GM18511 (cell line): ENCODE data around the gene TBL3.
"Not testable (repeated sequence)": the region's sequence is repeated elsewhere in the genome, so short reads cannot be mapped to it uniquely, and the experiment has no call there.

Source experiments
- ATAC-seq: cut with Tn5 transposase; IDR thresholded peaks from one replicate; pipeline ENCODE4 v1.9.1; 2021; ENCODE audit warnings: mild to moderate bottlenecking, moderate library complexity; ENCODE audit not compliant: unreplicated experiment

TBL3 gene

DNA sequence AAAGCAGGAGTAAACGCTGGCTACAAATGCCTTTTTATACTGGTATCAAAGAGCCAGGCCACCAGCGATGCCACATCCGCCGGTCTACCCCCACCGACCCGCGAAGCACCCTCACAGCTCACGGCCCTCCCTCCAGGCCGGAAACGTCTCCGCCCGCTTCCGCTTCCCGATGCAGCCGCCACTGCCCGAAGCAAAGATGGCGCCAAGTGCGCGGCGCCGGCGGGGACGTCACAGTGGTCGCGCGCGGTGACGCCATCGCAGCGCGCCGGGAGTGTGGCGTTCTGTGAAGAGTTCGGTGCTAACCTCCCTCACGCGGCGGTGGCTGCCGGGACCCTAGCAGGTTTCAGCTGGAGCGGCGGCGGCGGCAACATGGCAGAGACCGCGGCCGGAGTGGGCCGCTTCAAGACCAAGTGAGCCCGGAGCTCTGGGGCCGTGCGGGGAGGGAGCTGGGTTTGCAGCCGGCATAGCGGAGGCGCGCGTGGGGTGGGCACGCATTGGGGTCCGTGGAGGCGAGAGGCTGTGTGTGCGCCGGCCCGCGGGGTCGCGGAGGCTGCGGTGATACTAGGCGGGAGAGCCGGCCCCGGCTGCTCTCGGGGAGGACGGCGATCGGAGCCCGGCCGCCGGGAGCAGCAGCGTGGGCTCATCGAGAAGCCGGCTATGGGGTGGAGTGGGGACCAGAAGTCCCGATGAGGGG lies at the start of gene TBL3:
Gene TBL3, plus strand, starts transcription at position 258 of the 694 bp plus-strand sequence. Its CDS starts 112 bp downstream, at position 370.
- peak; percentile 91 for ATAC-seq

DNA sequence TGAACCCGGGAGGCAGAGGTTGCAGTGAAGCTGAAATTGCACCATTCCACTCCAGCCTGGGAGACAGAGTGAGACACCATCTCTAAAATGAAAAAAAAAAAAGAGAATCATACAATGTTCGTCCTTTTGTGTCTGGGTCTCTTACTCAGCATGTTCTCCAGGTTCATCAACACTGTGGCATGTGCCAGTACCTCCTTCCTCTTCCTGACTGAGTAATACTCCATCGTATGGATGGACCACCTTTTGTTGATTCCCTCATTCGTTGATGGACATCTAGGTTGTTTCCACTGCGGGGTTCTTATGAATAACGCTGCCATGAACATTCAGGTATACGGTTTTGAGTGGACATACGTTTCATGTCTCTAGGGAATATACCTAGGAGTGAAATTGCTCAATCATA lies 49.5 kb upstream of the TBL3 start:
- no peak for ATAC-seq

DNA sequence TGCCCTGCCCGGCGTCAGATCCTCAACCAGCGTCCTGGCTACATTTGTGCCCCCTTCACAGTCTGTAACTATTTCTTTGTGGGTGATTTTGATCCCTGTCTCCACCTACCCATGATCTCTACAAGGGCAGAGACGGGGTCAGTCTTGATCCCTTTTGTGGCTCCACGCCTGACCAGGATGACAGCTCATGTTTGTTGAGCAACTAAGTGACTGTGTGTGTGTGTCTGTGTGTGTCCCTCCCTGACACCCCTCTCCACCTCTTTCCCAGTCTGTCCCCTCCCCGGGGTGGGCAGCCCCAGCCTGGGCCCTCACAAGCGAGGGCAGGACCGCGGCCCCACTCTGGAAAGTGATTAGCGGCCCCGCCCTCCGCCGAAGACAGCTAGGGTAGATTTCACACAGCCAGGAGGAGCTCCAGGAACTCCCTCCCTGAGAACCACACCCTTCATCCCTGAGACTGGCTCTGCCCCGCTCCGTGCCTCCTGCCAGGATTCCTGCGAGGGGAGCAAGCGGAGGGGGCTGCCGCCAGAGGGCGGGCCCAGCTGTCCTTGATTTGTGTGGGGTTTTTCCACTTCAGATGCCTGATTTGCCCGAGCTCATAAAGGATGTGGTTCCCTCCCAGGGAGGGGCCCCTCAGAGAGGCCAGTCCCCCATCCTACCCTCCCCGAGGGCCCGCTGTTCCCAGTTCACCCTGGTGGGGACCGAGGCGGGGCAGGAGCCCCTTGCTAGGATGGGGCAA lies 48.4 kb upstream of the TBL3 start:
- no peak for ATAC-seq

DNA sequence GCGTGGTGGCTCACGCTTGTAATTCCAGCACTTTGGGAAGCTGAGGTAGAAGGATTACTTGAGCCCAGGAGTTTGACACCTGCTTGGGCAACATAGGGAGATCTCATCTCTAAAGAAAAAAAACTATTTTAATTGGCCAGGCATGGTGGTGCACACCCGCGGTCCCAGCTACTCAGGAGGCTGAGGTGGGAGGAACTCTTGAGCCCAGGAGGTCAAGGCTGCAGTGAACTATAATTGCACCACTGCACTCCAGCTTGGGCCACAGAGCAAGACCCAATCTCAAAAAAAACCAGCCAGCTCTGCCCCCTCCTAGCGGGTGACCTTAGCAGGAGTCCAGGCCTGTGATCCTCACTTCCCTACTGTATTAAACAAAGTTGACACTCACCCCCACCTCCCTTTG lies 47.8 kb upstream of the TBL3 start:
- no peak for ATAC-seq

GRCh38 chr16:1926271-1926670 lies 45.6 kb upstream of the TBL3 start:
- no peak for ATAC-seq

- ATAC-seq, result no peak
Measured at GRCh38 chr16:1929105-1929504, 42.7 kb upstream of the TBL3 start.

GRCh38 chr16:1929578-1930337 lies 42.1 kb upstream of the TBL3 start:
- peak; percentile 78 for ATAC-seq

DNA sequence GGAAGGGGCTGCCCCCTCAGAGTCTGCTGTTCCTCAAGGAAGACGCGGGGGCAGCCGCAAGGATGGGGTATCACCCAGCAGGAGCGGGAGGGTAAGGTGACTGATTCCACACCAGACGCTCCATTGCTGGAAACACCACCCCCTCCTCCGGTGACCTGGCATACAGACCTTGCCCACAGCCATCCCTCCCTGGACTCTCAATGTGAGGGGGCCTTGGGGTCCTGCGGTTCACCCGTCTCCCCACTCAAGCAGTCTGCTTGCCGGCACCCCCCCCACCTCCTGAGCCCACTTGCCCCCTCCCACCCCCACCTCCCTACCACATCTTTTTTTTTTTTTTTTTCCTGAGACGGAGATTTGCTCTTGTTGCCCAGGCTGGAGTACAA lies 41.5 kb upstream of the TBL3 start:
- ATAC-seq, result no peak

DNA sequence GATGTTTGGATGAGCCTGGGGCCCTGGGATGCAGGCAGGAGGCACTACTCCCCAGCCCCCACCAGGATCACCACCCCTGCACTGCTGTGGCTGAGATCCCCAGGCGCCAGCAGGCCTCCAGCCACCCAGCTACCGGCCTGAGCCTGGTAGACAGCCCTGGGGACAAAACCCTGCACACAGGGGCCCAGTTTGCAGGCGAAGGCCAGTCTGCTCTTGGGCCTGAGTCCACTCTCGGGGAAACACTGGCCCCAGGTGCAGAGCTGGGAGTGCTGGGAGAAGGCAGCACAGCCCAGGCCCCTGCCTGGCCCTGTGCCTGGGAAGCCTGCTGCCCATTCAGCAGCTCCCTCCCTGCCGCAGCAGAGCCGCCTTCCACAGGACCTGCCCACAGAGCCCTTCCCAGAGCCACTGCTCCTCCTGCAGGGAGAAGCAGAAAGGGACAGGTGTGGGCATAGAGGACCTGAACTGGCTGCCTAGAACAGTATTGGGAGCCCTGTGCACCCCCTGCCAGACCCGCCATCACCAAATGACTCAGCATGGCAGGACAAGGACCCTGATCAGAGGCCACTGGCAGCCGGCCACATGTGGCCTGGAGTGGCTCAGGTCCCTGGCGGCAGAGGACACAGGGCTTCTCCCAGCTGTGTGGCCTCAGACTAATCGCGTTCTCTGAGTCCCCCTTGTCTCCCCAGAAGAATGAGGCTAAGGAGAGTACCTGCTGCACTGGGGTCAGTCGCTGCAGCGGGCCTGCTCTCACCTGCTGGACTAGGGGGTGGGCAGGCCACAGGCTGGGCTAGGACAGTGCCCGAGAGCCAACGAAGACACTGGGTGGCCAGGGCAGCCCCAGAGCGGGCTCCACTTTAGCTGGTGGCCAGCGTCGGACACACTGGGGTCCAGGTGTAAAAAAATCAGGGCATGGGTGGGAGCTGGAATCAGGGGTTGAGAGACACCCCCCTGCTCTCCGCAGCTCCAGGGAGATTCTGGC lies 39.5 kb upstream of the TBL3 start:
- no peak for ATAC-seq

GRCh38 chr16:1933097-1933661 lies 38.7 kb upstream of the TBL3 start:
- no peak for ATAC-seq

DNA sequence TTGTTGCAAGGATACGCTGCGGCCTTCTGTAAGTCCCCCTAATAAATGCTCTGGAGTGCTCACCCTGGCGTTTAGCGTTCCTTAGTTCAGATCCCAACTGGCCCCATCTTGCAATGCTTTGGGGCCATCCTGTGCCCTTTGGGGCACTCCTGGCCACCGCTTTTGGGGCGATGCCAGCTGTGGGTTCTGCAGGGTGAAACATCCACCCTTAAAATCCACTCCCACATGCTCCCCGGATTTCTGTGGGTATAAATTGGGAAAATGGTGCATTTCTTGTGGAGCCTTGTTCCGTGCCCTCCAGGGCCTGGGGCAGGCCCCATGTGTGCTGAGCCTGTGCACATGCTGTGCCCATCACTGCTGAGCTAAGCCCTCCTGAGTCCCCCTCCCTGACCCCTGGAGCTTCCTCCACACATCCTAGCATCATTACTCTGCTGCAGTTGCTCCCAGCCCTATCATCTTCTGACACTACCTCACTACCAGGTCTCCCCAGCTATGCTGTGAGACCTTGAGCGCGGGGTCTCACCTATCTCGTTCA lies 34.8 kb upstream of the TBL3 start:
- no peak for ATAC-seq

DNA sequence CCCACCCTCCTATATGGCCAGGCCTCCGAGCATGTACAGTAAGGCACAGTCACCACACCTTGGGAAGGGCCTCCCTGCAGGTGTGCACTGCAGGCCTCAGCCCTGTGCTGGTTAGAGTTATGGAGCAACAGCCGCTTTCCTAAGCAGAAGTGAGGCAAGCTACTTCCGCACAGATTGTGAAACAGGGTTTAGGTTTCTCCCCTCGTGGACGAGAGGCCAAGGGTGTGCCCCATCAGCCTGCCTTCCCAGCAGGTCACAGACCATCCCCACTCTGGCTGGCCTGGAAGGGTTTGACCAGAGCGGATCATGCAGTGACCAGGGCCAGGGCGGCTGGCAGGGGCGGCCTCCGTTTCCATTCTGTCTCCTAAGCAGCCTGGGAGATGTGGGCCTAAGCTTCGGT lies 33.5 kb upstream of the TBL3 start:
- ATAC-seq, result no peak

GRCh38 chr16:1938910-1939309 lies 32.9 kb upstream of the TBL3 start:
- ATAC-seq, result no peak

GRCh38 chr16:1939833-1940232 lies 32.0 kb upstream of the TBL3 start:
- not testable (repeated sequence) for ATAC-seq

DNA sequence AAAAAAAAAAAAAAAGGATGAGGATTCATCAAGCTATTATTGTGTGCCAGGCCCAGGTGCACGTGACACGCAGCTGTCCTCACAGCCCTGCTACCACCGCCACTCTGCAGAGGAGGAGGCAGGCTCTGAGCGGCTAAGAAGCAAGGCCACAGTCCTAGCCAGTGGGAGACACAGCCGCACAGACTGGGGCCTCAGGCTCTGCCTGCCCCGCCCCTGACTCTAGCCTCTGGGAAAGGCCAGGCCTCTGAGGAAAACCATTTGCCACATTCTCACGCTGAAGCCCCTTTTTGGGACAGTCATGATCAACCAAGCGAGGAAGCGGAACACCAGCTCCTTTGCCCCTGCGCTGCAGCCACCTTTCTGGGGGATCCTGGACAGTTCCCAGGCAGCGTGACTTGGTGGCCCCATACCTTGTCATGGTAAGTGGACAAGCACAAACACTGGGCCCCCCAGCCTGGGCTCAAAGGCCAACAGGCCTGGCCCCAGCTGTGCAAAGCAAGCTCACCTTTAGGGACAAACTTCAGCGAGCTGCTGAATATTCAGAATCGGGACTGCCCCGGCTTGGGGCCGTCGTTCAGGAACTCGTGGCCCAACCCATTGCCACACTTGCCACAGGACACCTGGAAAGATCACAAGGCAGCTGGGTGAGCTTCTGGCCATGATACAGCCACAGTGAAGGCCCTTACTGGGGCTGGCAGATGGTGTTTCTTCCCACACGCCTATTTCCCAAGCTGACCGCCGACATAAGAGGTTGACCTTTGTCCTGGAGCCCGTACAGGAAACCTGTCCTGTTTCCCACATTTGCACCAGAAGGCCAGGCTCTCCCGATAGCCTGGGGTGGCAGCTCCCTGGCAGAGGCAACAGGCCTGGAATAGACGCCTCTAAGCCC lies 31.3 kb upstream of the TBL3 start:
- no peak for ATAC-seq

- no peak for ATAC-seq
Measured at GRCh38 chr16:1941162-1942046, 30.4 kb upstream of the TBL3 start.

DNA sequence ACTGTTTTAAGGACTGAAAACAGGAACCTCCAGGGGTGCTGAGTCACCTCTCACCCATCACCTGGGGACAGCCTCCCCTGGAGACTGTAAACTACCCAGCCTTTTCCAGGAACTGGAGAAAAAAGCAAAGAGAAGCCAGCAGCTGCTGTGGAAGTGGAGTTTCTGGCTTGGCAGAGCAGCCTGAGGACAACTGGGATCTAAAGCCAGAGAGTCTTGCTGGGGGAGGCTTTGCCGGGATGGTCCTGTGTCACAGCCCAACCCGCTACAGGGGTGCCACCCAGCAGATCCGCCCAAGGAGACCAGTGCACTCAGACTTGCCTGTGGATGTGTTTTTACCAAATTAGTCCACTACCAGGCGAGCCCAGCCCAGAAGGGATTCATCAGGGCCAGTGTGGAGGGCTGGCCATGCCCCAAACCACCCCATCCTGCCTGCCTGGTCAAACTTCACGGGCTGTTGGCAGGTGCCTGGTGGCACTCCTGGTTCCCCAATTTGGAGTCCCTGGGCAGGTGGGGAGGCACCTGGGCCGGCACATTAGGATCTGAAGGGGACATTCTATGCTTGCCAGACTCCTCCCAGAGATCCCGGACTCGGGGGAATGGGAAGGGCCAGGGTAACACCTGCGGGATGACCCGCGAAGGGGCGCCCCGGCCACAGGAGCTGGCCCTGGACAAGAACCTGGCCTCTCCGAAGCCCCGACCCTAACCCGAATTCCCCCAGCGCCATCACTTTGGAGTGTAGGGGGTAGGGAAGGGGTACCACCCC lies 29.6 kb upstream of the TBL3 start:
- no peak for ATAC-seq
